ENCODE measurements around the gene ZEB2.
A peak's percentile ranks its signal among the peaks of the same experiment; 100 is the strongest.

Gene ZEB2

DNA sequence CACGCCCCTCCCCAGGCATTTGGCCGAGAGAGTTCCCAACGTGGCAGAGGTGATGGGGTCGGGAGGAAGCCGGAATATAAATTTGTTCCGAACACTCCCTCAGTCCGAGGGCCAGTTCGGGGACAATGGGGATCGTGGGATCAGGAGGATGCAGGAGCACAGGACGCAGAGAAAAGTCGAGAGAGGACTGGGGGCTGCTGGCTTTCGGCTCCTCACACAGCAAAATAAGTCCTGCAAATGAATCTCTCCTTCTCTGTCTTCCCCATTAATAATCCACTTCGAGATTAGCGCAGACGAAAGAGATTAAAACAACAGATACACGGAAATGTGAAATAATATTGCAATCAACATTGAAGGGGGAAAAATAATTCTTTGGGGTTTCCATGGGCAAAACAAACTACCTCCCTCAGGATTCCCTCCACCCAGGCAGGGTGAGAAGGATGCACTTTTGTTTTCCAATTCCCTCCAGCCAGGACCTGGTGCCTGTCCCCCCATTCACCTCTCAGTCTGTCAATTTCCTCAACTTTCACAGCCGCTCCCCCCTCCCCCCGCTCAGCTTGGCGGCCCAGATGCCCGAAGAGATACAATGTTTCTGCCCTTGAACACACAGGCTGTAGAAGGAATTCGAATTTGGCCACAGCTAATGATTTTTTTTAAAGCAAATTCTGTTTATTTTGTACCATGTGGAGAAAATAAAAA is 3.1 kb upstream of the ZEB2 start:
- Mint-ChIP-seq H3K27ac (peak overlapping the region; percentile 84 to 96), H3K4me3 (peak overlapping the region; percentile 83 to 88), H3K27me3 (peaks cover 5 to 15% of the 10 kb centered on the region in 2 donors), H3K4me1 (ENCODE audit: low read depth in 2 of 2) (peaks cover 20 to 29% of the 10 kb centered on the region in 2 donors), H3K36me3 (ENCODE audit: insufficient read depth) (no peaks in the 10 kb centered on the region), H3K9me3 (no peaks in the 10 kb centered on the region)
- ATAC-seq (replicated peaks) (no peak), DNase-seq (no peak)

DNA sequence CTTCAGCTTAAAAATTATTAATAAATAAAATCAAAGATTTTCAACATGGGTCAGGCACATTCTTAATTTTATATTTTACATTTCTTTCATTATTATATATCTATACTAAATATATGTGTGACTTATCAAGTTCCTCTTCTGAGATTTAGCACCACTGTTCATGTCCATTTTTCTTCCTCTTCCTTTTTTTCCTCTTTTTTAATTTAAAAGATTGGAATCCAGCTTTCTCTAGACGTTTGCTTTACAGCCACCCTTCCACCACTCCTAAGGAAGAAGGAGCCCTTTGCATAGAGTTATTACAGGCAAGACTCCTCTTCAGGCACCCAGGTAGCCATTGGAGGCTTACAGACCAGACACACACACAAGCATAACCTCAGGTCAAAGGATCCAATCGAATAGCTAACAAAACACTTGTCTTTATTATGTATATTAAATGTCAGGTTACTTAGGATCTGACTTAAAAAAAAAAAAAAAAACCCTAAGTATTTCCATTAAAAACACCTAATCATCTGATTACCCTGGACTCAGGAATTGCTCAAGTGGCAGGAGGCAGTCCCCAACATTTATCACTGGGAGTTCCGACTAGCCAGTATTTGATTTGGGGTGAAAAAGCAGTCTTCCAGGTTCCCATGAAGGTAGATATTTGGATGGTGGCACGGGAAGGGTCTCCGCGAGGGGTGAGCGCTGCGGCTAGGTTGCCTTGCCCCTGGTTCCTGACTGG is 2.4 kb upstream of the ZEB2 start:
- DNase-seq (no peak), ATAC-seq (replicated peaks) (no peak)
- Mint-ChIP-seq H3K4me1 (ENCODE audit: low read depth in 2 of 2) (peaks cover 20 to 29% of the 10 kb centered on the region in 2 donors), H3K27ac (peak overlapping the region in 1 of 2 donors; percentile 84), H3K9me3 (no peaks in the 10 kb centered on the region), H3K27me3 (peaks cover 5 to 15% of the 10 kb centered on the region in 2 donors), H3K36me3 (ENCODE audit: insufficient read depth) (no peaks in the 10 kb centered on the region), H3K4me3 (peak overlapping the region; percentile 83 to 88)

DNA sequence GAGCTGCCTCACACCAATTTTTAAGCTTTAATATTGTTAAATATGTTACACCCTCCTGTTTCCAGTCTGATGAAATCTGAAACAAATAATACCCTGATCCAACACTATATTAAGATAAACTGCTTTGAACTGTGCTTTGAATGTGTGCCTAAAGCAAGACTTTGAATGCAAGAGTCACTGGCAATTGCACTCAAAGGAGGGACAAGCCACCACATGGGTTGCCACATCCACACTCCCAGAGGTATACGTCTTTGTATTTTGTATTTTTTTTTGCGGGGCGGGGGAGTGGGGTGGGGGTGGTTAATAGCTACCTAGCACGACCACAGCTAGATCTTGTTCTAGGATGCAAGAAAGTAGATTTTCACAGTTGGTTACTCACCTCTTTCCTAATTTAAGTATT is 1.8 kb upstream of the ZEB2 start:
- ATAC-seq (replicated peaks), result no peak
- DNase-seq, result no peak
- no peaks in the 10 kb centered on the region for H3K36me3 Mint-ChIP-seq (ENCODE audit: insufficient read depth)
- H3K27me3 Mint-ChIP-seq, result peaks cover 5 to 15% of the 10 kb centered on the region in 2 donors
- no peak overlapping the region for H3K4me3 Mint-ChIP-seq
- H3K27ac Mint-ChIP-seq, result no peak overlapping the region
- no peaks in the 10 kb centered on the region for H3K9me3 Mint-ChIP-seq
- H3K4me1 Mint-ChIP-seq (ENCODE audit: low read depth in 2 of 2), result peaks cover 22 to 29% of the 10 kb centered on the region in 2 donors

DNA sequence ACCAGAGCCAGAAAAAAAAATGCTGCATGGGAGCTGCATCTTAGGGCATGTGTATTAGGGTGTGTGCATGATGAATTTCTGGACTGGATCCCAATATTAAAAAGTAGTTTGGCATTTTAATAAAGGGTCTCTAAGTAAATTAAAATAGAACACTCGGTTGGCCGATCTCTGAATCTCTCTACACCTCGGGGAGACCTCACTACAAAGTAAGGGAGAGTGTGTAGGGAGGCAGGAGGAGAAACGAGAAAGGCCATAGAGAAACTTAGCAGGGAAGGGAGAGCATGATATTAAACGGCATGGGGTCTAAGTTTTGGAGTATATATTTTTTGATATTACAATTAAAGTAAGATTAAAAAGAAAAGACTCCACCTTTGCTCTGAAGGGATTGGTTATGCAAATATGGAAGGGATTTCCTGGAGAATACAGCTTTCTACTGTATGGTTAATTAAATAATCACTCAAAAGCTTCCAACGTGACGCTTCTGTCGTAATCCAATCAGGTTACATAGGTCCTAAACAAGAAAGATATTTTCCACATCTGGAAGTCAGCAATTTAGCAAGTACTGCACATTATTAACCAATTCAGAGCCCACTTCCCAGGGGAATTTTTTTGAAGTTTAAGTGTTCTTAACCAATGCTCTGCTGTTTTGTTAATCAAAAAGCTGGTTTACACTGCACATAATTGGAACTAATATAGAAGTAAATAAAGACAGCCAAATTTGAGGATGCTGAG is 1.0 kb upstream of the ZEB2 start:
- Mint-ChIP-seq H3K27ac (no peak overlapping the region), H3K27me3 (peaks cover 5 to 15% of the 10 kb centered on the region in 2 donors), H3K36me3 (ENCODE audit: insufficient read depth) (peaks cover 6% of the 10 kb centered on the region), H3K9me3 (no peaks in the 10 kb centered on the region), H3K4me1 (ENCODE audit: low read depth in 2 of 2) (peaks cover 22 to 29% of the 10 kb centered on the region in 2 donors), H3K4me3 (no peak overlapping the region)
- DNase-seq (no peak), ATAC-seq (replicated peaks) (no peak)

DNA sequence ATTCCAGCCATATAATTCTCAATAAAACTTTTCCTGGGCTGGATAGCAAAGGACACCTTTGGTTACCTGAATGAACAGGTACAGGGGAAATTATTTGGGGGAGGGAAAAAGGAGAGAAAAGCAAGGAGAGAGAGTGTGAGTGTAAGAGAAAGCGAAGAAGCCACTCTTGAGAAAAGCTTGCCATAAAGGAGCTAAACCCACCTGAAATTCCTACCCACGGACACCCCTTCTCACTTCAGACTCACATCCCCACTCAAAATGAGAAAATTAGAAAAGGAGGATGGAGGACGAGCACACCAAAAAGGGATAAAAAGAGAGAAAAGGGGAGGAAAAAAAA is 354 bp downstream of the ZEB2 start:
- H3K4me1 Mint-ChIP-seq (ENCODE audit: low read depth in 2 of 2), result peaks cover 28 to 34% of the 10 kb centered on the region in 2 donors
- no peak overlapping the region for H3K4me3 Mint-ChIP-seq
- H3K9me3 Mint-ChIP-seq, result no peaks in the 10 kb centered on the region
- H3K36me3 Mint-ChIP-seq (ENCODE audit: insufficient read depth), result peaks cover 20% of the 10 kb centered on the region
- peaks cover 5 to 15% of the 10 kb centered on the region in 2 donors for H3K27me3 Mint-ChIP-seq
- no peak overlapping the region for H3K27ac Mint-ChIP-seq
- DNase-seq (no peak), ATAC-seq (replicated peaks) (no peak)

DNA sequence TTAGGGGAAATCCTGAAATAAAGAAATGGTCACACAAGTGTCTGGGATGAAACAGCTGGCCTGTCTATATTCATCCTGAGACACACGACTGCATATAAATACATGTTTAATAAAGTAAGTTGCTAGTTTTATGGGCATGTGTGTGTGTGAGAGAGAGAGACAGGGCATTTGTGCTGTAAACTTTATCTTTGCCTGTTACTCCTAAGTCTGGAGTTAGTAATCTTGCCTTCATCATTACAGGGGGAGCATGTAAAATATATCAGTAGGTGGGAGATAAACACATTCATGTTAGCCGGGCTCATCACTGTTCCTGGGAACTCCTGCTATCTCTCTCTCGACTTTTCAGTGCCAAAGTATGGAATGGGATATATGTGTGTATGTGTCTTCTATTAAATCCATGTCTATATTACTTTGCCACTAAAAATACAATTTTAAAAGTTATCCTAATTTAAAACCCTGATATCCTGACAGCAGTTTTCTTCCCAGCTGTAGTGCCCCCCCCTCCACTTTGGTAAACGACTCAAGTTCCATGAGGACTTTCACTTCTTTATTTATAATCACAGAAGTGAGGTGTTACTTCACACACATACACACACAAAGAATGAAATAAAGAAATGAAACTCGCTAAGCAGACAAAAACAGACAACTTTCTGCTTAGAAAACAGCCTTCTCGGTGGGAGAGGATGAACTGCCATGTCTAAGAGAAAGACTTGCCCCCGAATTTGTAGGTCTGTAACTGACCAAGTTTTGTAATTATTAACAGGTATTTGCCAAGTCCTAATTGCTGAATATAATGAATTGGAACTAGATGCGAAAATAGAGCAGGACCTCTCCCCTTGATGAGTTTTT is 947 bp downstream of the ZEB2 start:
- DNase-seq (no peak), ATAC-seq (replicated peaks) (no peak)
- Mint-ChIP-seq H3K4me3 (no peak overlapping the region), H3K4me1 (ENCODE audit: low read depth in 2 of 2) (peaks cover 33 to 38% of the 10 kb centered on the region in 2 donors), H3K9me3 (no peaks in the 10 kb centered on the region), H3K27me3 (peaks cover 5 to 15% of the 10 kb centered on the region in 2 donors), H3K27ac (no peak overlapping the region), H3K36me3 (ENCODE audit: insufficient read depth) (peaks cover 26% of the 10 kb centered on the region)

DNA sequence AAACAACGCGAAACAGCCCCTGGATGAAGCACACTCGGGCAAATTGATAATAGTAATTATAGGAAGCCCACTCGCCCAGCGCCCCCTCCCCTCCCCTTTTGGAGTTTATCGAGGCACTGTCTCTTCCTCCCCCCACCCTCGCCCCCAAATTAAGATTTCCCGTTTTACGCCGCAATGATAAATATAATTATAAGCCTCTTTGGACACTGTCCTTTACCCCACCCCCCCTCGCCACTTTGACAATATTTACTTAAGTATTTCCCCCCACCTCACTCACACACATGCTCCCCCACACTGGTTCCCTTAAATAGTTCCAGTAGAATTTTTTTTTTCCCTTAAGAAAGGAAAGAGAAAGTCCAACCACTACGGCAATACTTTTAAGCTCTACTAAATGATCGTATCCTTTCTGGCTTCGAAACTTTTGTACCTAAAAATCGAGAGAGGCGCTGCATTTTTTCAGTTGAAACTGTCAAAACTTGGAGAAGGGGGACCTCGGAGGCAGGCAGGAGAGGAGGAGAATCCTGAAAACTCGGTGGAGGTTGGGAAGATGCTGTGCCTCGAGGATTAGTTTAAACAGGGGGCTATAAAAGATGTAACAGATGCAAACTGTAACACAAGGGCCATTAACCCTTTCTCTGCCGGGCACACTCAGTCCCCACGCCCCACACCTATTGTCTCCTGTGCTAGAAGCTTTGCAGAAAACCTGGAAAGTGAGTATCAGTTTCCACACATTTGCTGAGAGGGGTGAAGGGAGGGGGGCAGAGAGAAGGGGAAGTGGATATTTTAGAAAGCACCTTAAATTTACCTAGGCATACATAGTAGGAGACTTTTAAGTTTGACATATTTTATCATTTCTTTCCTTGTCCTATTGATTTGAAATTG is 1.8 kb downstream of the ZEB2 start:
- Mint-ChIP-seq H3K4me3 (no peak overlapping the region), H3K36me3 (ENCODE audit: insufficient read depth) (peaks cover 34% of the 10 kb centered on the region), H3K9me3 (no peaks in the 10 kb centered on the region), H3K27me3 (peaks cover under 1 to 10% of the 10 kb centered on the region in 2 donors), H3K4me1 (ENCODE audit: low read depth in 2 of 2) (peaks cover 35 to 41% of the 10 kb centered on the region in 2 donors), H3K27ac (no peak overlapping the region)
- no peak for DNase-seq
- no peak for ATAC-seq (replicated peaks)

DNA sequence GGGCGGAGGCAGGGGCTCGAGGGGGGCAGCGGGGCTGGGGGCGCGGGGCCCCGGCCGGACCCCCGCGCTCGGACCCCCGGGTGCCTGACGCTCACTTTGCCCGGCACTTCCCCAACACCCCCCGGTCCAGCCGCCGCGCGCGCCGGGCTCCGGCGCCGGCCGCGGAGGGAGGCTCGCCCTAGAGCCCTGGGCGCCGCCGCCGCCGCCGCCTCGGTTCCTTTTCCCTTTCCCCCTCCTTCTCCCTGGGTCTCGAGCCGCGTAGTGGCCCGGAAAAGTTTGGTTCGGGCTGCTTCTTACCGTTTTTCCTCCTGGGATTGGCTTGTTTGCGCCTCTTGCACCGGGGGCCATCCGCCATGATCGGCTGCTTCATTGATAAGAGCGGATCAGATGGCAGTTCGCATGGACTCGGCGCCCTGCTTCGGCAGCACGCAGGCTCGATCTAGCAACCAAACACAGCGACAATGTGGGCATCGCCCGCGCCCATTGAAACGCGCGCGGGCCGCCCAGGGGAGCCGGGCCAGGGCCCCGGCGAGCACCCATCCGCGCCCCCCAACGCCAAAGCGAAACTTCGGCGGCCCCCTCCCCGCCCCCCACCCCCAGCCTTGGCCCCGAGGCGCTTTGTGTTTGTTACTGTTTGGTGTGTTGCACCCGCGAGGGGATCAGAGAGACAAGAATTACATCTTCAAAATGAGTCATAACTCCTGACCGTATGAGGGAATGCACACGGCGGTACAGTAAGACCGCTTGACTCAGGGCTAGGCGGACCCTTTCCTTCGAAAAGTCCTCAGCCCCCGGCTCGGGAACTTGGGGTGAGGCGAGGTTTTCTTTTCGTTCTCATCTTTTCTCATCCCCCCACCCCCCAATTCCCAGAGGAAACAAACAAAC is 2.7 kb downstream of the ZEB2 start:
- Mint-ChIP-seq H3K4me1 (ENCODE audit: low read depth in 2 of 2) (peaks cover 36 to 43% of the 10 kb centered on the region in 2 donors), H3K9me3 (no peaks in the 10 kb centered on the region), H3K36me3 (ENCODE audit: insufficient read depth) (peaks cover 43% of the 10 kb centered on the region), H3K27ac (no peak overlapping the region), H3K4me3 (no peak overlapping the region), H3K27me3 (peaks cover 0 to 1% of the 10 kb centered on the region in 2 donors)
- peak; percentile 64 for ATAC-seq (replicated peaks)
- DNase-seq, result peak; percentile 51 to 69 (median 54)

DNA sequence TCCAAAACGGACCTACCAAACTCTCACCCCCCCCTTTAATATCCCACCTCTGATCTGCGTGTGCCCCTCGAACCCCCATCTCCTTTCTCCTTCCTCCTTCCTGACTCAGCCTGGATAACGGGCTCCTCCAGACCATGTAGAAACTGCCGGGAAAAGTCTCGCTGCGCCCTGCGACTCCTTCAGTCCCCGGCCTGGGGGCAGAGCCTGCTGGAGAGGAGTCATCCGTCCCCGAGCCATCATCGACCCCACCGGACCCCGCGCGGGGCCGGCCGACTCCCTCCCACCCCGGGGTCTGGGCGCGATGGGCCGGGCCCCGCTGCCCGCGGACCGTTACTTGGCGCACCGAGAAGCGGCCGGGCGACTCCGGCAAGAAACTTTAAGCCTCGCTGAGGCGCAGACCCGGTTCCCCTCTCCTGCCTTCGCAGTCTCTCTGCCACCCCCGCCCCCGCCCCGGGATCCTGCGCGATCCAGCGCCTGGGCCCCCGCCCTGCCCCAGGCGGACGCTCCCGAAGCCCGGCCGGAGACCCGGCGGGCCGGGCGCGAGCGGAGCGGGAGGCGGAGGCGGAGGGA is 3.4 kb downstream of the ZEB2 start:
- ATAC-seq (replicated peaks), result no peak
- Mint-ChIP-seq H3K36me3 (ENCODE audit: insufficient read depth) (peaks cover 51% of the 10 kb centered on the region), H3K27me3 (no peaks in the 10 kb centered on the region), H3K27ac (no peak overlapping the region), H3K4me1 (ENCODE audit: low read depth in 2 of 2) (peaks cover 41 to 46% of the 10 kb centered on the region in 2 donors), H3K4me3 (peak overlapping the region in 1 of 2 donors; percentile 74), H3K9me3 (no peaks in the 10 kb centered on the region)
- no peak for DNase-seq

DNA sequence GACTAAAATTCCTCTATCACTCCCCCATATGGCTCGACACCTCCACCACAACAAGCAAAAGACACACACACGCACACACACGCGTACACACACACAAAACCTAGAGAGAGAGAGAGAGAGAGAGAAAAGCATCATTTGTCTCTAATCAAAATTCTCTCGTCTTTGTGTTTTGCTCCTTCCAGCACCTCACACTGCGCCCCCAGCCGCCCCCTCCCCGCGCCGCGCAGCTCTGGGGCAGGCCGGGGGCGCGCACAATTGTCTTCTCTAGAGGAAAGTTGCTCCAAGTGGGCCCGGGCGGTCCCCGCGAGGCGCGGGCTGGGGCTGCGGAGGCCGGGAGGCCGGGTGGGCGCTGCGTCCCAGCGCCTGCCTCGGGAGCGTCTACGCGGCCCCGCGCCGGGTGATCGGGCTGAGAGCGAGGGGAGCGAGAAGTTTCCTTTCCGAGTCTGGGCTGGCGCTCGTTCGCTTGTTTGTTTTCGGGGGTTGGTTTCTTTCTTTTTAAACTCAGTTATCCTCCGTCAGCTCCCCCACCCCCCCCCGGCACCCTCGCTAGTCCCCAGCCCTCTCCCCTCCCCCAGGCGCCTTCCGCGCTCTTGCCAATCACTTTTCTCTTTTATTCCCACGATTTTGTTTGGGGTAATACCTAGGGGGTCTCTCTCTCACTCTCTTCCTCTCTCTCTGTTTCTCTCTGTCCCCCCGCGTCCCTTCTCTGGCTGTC is 4.1 kb downstream of the ZEB2 start:
- H3K9me3 Mint-ChIP-seq, result no peaks in the 10 kb centered on the region
- peaks cover 48 to 49% of the 10 kb centered on the region in 2 donors for H3K4me1 Mint-ChIP-seq (ENCODE audit: low read depth in 2 of 2)
- H3K4me3 Mint-ChIP-seq, result peak overlapping the region in 1 of 2 donors; percentile 74
- no peak overlapping the region for H3K27ac Mint-ChIP-seq
- peak; percentile 30 for ATAC-seq (replicated peaks)
- DNase-seq, result peak; percentile 49 to 61 (median 49)
- H3K27me3 Mint-ChIP-seq, result peaks cover 0 to 2% of the 10 kb centered on the region in 2 donors
- H3K36me3 Mint-ChIP-seq (ENCODE audit: insufficient read depth), result peaks cover 57% of the 10 kb centered on the region

Data from effector memory CD8-positive, alpha-beta T cell (primary cell).